Stimulated activated CD4-positive, alpha-beta T cell treated with anti-CD3 and anti-CD28 coated beads, TNF-alpha, amount 100 ng/mL, for 24 hours (primary cell): ENCODE results near the gene SMC2.

Source experiments
- DNase-seq, 3 experiments: peaks; one replicate each; pipeline ENCODE4 v3.0.0-alpha.2; 2020; ENCODE audit warnings: low read depth in 3 of 3

SMC2 gene

DNA sequence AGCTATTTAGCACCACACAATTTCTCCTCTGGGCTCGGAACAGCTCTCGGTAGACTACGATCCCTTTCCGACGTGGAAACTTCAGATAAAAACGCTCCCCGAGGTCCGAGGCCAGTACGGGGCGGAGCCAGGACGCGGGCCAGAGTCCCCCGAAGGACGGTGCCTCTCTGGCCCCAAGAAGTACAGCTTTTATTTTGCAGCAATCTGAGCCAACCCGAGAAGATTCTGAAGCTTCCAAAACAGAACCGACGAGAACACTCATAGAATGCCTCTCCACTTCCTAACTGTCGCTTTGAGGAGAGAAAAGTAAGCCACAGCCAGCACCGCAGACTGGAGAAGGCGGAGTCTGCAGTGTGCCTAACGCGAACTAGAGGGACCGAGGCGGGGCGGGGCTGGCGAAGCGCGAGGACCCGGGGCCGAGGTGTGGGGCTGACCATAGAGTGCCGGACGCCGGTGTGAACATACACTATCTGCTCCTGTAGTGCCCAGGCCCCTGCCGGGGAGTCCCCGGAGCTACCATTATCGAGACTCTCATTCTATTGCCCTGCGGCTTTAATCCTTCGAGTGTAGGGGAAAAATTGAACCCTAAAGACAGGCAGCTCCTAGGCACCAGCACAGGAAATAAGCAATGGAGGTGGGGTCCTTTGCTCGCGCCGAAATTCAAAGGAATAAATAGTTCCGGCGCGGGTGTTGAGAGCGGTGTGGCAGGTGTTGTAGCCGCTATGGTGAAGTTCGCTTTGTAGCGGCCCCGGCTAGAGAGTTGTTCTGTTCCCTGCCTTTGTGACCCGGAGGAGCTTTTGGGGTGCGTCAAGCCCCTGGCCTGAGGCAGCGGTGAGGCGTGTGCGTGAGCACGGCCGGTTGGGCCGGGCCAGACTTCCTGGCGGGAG lies at the start of gene SMC2:
TSS of gene SMC2 (plus strand) at position 663 of the 887 bp plus-strand sequence. CDS start 1,076 bp downstream, outside the sequence.
- DNase-seq = peak; percentile 85 to 91 (median 88)

DNA sequence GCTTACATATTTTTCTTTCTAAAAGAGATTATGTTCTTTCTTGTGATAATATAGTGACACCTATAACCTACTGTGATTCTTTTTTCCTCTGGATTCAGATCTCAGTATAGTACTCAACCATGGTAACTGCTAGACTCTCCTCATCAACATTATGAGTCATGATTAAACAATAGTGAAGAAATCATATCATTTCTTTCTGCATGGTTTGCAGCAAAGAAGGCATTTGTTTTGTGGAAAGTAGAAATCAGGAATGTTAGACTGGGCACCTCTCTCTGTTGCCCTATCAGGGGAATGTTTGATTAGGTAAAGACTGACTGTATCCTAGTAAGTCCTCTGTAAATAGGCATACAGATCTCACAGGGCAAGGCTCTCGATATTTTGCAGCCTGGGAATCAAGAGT lies 25.6 kb upstream of the SMC2 start:
- no peak for DNase-seq

GRCh38 chr9:104069288-104069687 lies 24.8 kb upstream of the SMC2 start:
- no peak for DNase-seq

DNA sequence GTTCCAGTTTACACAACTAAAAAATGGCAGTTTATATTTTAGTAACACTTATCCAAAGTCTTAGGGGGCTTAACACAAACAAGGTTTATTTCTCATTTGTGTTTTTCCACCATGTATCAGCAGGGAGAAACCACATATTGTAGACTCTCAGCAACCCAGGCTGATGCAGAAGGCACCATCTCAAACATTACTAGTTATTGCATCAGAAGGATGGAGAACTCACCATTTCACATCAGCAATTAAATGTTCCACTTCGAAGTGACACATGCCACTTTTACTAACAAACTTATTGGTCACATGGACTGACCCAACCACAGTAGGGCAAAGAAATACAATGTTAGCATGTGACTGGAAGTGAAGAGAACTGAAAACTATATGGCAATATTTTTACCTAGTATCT lies 22.5 kb upstream of the SMC2 start:
- DNase-seq = no peak

GRCh38 chr9:104073098-104073769 lies 20.9 kb upstream of the SMC2 start:
- no peak for DNase-seq

DNA sequence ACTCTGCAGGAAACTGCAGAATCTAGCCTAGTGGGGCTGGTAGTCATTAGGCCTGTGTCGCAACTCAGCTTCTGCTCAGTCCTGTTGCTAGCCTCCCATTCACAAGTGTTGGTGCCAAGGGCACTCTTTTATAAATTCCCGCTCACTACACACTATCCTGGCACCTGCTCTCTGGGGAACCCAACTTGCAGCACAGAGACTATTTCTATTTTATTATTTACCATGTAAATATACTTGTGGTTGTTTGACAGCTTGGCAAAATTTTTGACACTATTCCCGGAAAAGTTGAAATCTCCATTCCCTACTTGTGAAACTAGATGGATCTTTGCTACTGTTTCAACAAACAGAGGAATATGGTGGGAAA lies 20.4 kb upstream of the SMC2 start:
- no peak for DNase-seq

DNA sequence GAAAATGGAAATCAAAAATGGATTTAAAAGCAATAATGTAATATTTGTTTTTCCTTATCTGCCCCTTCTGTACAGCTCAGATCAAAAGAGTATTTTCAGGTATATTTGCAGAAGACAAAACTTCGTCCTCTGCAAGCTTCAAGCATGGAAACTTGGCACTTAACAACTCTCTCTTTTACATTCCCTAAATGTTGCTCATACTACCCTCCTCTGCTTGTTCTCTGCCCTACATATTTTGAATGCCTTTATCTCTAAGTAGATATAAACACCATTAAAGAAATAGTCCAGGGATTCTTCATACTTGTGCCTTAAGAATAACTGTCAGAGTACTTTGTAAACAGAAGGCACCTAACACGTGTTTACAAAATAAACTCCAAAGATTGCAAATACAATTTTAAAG lies 19.2 kb upstream of the SMC2 start:
- DNase-seq = no peak

GRCh38 chr9:104075801-104076753 lies 18.0 kb upstream of the SMC2 start:
- DNase-seq = no peak

- DNase-seq = no peak
These were observed 15.5 kb upstream of the SMC2 start for GRCh38 chr9:104078596-104078995.

DNA sequence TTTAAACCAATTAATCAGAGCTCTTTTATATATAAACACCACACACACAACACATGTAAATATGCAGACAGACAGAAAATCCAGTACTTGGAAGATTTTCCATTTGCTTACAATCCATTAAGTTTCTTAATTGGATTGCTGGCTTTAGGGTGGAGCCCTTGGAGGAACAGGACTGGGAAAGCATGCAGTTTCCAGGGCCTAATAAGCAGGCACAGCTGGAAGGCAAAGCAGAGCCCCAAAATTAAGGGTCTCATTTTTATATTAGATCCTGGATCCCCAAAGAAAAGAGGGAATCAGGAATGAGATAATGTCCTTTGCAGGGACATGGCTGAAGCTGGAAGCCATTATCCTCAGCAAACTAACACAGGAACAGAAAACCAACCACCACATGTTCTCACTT lies 13.1 kb upstream of the SMC2 start:
- no peak for DNase-seq

DNA sequence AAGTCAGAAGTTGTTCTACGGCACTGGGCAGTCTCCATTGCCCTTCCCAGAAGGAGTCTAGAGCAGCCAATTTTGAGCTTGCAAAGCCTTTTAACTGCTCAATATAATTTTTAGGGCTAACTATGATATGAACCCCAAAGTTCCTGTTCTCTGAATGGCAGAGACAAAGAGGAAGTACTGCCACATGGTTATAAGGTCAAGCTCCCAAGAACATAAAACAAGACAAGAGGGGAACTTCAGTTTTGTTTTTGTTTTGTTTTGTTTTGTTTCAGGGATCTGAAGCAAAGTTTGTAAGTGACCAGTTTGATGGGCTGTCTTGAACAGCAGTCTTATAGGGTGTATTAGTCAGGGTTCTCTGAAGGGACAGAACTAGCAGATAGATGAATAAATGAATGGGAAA lies 11.9 kb upstream of the SMC2 start:
- DNase-seq = no peak

GRCh38 chr9:104085525-104085924 lies 8.6 kb upstream of the SMC2 start:
- no peak for DNase-seq

GRCh38 chr9:104087894-104088293 lies 6.2 kb upstream of the SMC2 start:
- no peak for DNase-seq

DNA sequence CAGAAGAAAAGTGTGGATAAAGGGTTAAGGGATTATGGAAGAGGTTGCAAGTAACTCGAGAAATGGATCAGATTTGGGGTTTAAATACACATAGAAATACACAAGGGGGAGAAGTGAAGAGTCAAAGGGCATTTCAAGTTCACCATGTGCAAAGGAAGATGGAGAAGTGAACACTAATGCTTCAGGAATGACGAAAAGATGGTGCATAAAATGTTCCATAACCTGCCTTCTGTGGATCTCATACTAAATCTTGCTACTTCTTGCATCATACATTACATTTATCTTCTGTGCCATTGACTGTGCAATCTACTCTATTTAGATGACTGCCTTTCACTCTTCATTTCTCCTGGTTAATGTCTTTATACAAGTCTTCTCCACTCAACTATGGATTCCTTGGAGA lies 5.7 kb upstream of the SMC2 start:
- no peak for DNase-seq

- DNase-seq = no peak
These were observed 3.5 kb upstream of the SMC2 start for GRCh38 chr9:104090578-104090977.

GRCh38 chr9:104091116-104091515 lies 3.0 kb upstream of the SMC2 start:
- no peak for DNase-seq

- DNase-seq = no peak
These were observed 2.4 kb upstream of the SMC2 start for GRCh38 chr9:104091708-104092107.

DNA sequence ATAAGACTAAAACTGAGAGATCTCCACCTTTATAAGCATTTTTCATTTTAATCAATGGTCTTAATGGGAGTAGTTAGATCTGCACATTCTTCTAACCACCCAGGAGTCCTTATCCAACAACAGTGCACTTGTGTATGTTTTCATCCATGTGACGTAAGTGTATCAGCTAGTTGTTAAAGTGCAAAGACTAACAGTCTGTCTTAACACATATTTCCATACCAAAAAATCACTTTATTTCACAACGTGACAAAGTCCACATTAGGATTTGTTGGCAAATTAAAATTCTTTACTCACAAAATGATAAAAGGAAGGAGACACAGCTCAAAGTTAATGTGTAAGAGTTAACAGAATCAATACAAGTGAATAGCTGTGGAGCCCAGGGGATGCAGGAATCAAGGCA lies 1.9 kb upstream of the SMC2 start:
- DNase-seq = no peak

- DNase-seq = no peak
These were observed 1.1 kb upstream of the SMC2 start for GRCh38 chr9:104092875-104093600.

GRCh38 chr9:104094534-104095015 lies 466 bp downstream of the SMC2 start:
- no peak for DNase-seq

DNA sequence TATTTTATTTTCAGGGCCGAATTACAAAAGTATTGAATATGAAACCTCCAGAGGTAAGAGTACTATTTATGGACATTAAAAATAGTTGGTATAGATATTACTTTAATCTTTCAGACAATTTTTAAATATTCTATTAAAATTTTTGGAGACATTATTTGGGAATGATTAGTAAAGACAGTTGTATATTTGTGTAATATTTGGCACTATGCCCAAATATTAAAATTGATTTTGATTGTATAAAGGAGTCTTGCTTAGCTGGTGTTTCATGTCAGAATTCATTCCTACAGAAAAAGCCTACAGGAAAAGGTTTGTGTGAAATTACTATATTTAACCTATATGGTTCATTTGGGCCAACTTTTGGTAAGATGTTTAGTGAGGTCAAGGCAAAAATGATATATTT lies 5.5 kb downstream of the SMC2 start:
- no peak for DNase-seq
